Calu3 (cell line): Measurements from ENCODE around the gene NPBWR2. TPM values are rescaled to one million over a fixed set of nuclear protein-coding genes. Genes with fewer than 3 reads are reported as not detected.

Experiments used
- BruUV-seq: library from RNA; stranded (reverse); fragments of 400-500 nt; replicated peaks from 2 replicates; lab custom pipeline; 2021; lab: Mats Ljungman, UMichigan
- CTCF ChIA-PET: fragments of 300-600 bp; sonication (Branson Sonifier 250); formaldehyde crosslinking; loops from one replicate; lab custom pipeline; 2022; ENCODE audit warnings: antibody characterized with exemption; lab: Charles Lee
- DNase-seq: peaks from one replicate; pipeline ENCODE4 v3.0.0; 2022
- H3K27ac Mint-ChIP-seq: one replicate; pipeline ENCODE4 v1.8.0; 2022; ENCODE audit warnings: mixed read lengths; ENCODE audit not compliant: unreplicated experiment
- H3K27me3 Mint-ChIP-seq: one replicate; pipeline ENCODE4 v1.8.0; 2022; ENCODE audit warnings: mixed read lengths; ENCODE audit not compliant: unreplicated experiment
- H3K36me3 Mint-ChIP-seq: one replicate; pipeline ENCODE4 v1.8.0; 2022; ENCODE audit warnings: mild to moderate bottlenecking, moderate library complexity, mixed read lengths; ENCODE audit not compliant: insufficient read depth, unreplicated experiment
- H3K4me1 Mint-ChIP-seq: one replicate; pipeline ENCODE4 v1.8.0; 2022; ENCODE audit warnings: mild to moderate bottlenecking, low read depth, mixed read lengths; ENCODE audit not compliant: unreplicated experiment
- H3K4me3 Mint-ChIP-seq: one replicate; pipeline ENCODE4 v1.8.0; 2022; ENCODE audit warnings: mild to moderate bottlenecking, low read depth, moderate library complexity, mixed read lengths; ENCODE audit not compliant: unreplicated experiment
- H3K9me3 Mint-ChIP-seq: one replicate; pipeline ENCODE4 v1.8.0; 2022; ENCODE audit warnings: low read depth, mixed read lengths; ENCODE audit not compliant: unreplicated experiment
- CTCF ChIP-seq: fragments of 200-600 bp; IDR thresholded peaks from one replicate; pipeline ENCODE4 v1.8.0; 2022; ENCODE audit warnings: antibody characterized with exemption; ENCODE audit not compliant: unreplicated experiment
- intact Hi-C: fragments of 100-400 bp; cut with micrococcal nuclease; formaldehyde crosslinking; loops from one replicate; pipeline ENCODE4 v1.10.0; 2022; ENCODE audit not compliant: unreplicated experiment
- total RNA-seq: library from RNA; stranded (reverse); gene quantifications from 2 replicates; pipeline ENCODE4 v1.2.3, GENCODE V29; 2022

The NPBWR2 gene
- total RNA-seq, 1 experiment from 2014 or later: not detected

- peaks cover 79% of the 10 kb centered on the region for H3K27me3 Mint-ChIP-seq
- intact Hi-C loops: loop anchor here (5.0 kb wide), 1 partner anchor 39 kb away; no protein-coding TSS in a partner anchor
- BruUV-seq: no TSS peak
- TF ChIP-seq CTCF: no peak
- CTCF ChIA-PET: interaction anchor here (0.6 to 1.9 kb wide), 9 partner anchors 9 to 44 kb away, joined by 3 to 11 read pairs (median 5); partner anchors contain the start of gene TCEA2
- peaks cover 30% of the 10 kb centered on the region for H3K4me1 Mint-ChIP-seq
- H3K4me3 Mint-ChIP-seq: peak overlapping the region; percentile 74
- no peak overlapping the region for H3K27ac Mint-ChIP-seq
- peaks cover 45% of the 10 kb centered on the region for H3K36me3 Mint-ChIP-seq
- no peaks in the 10 kb centered on the region for H3K9me3 Mint-ChIP-seq
- no peak for DNase-seq
Observed at GRCh38 chr20:64082820-64083377, 24.5 kb downstream of the NPBWR2 start.

- H3K36me3 Mint-ChIP-seq: peaks cover 45% of the 10 kb centered on the region
- DNase-seq: no peak
- CTCF ChIA-PET: interaction anchor here (0.6 to 1.6 kb wide), 3 partner anchors 9 to 11 kb away, joined by 3 to 5 read pairs (median 4); no protein-coding TSS in a partner anchor
- H3K4me1 Mint-ChIP-seq: peaks cover 32% of the 10 kb centered on the region
- H3K27ac Mint-ChIP-seq: no peak overlapping the region
- no peaks in the 10 kb centered on the region for H3K9me3 Mint-ChIP-seq
- intact Hi-C loops: loop anchor here (5.0 kb wide), 1 partner anchor 40 kb away; no protein-coding TSS in a partner anchor
- no peak overlapping the region for H3K4me3 Mint-ChIP-seq
- TF ChIP-seq CTCF: no peak
- peaks cover 72% of the 10 kb centered on the region for H3K27me3 Mint-ChIP-seq
- no TSS peak for BruUV-seq
Observed at GRCh38 chr20:64082126-64082731, 25.1 kb downstream of the NPBWR2 start.

- no TSS peak for BruUV-seq
- Mint-ChIP-seq H3K4me1 (peaks cover 32% of the 10 kb centered on the region), H3K4me3 (no peak overlapping the region), H3K27ac (no peak overlapping the region), H3K36me3 (peaks cover 41% of the 10 kb centered on the region), H3K9me3 (no peaks in the 10 kb centered on the region), H3K27me3 (peaks cover 66% of the 10 kb centered on the region)
- DNase-seq: no peak
- intact Hi-C loops: loop anchor here (5.0 kb wide), 1 partner anchor 41 kb away; no protein-coding TSS in a partner anchor
- no peak for TF ChIP-seq CTCF
- CTCF ChIA-PET: no interaction called here
Observed at GRCh38 chr20:64081624-64081964, 25.8 kb downstream of the NPBWR2 start.

- peak overlapping the region; percentile 48 for H3K4me3 Mint-ChIP-seq
- no TSS peak for BruUV-seq
- H3K9me3 Mint-ChIP-seq: no peaks in the 10 kb centered on the region
- peaks cover 60% of the 10 kb centered on the region for H3K27me3 Mint-ChIP-seq
- TF ChIP-seq CTCF: no peak
- H3K27ac Mint-ChIP-seq: peak overlapping the region; percentile 68
- H3K36me3 Mint-ChIP-seq: peaks cover 41% of the 10 kb centered on the region
- no peak for DNase-seq
- CTCF ChIA-PET: no interaction called here
- intact Hi-C loops: loop anchor here (5.0 kb wide), 1 partner anchor 41 kb away; no protein-coding TSS in a partner anchor
- H3K4me1 Mint-ChIP-seq: peaks cover 32% of the 10 kb centered on the region
Observed at GRCh38 chr20:64080813-64081623, 26.3 kb downstream of the NPBWR2 start.
